ENCODE measurements around the gene IRS1.
A peak's percentile ranks its signal among the peaks of the same experiment; 100 is the strongest.

The IRS1 gene

GRCh38 chr2:226792155-226792881 is 7.3 kb downstream of the IRS1 start:
- H3K4me3 ChIP-seq (ENCODE audit: low read depth, low read length) = peak overlapping the region; percentile 31

- H3K4me3 ChIP-seq (ENCODE audit: low read depth, low read length) = peak overlapping the region; percentile 47
Observed at GRCh38 chr2:226791487-226792081, 8.0 kb downstream of the IRS1 start.

- H3K4me3 ChIP-seq (ENCODE audit: low read depth, low read length) = peak overlapping the region; percentile 47
Observed at GRCh38 chr2:226791056-226791486, 8.5 kb downstream of the IRS1 start.

- H3K4me3 ChIP-seq (ENCODE audit: low read depth, low read length) = peak overlapping the region; percentile 47
Observed at GRCh38 chr2:226790431-226790830, 9.2 kb downstream of the IRS1 start.

DNA sequence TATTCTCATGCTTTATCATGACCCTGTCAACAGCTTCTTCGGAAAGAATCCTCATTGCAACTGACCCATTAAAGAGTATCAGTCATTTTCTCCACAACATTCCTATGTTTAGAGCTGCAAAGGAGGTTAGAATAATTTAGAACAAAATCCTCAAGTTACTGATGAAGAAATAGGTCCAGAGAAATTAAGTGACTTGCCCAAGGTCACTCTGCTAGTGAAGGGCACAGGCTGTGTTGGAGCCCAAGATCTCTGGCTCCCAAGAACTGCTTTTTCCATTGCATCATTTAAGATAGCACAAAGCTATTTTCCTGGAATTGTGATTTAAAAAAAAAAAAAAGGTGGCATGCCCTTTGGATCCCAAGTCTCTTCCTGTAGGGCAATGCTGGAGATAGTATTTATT is 9.6 kb downstream of the IRS1 start:
- H3K4me3 ChIP-seq (ENCODE audit: low read depth, low read length) = no peak overlapping the region

- no peak overlapping the region for H3K4me3 ChIP-seq (ENCODE audit: low read depth, low read length)
Observed at GRCh38 chr2:226788881-226789490, 10.6 kb downstream of the IRS1 start.

DNA sequence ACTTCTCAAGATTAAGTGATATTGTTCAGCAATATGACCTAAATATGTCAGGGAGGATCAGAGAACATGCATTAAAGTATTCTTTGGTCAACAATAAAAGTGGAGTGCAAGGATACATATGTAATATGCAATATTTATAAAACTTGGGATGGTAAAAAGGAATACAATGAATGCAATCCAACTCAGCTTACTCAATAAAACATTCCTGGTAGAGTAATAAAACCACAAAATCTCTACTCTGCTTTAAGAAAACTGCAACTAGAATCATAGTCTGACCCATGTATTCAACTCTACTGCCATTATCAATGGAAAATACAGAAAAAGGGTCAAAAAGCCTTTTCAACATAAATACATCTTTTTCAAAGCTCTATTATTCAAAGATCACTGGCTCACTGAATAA is 11.6 kb downstream of the IRS1 start:
- H3K4me3 ChIP-seq (ENCODE audit: low read depth, low read length) = no peak overlapping the region

DNA sequence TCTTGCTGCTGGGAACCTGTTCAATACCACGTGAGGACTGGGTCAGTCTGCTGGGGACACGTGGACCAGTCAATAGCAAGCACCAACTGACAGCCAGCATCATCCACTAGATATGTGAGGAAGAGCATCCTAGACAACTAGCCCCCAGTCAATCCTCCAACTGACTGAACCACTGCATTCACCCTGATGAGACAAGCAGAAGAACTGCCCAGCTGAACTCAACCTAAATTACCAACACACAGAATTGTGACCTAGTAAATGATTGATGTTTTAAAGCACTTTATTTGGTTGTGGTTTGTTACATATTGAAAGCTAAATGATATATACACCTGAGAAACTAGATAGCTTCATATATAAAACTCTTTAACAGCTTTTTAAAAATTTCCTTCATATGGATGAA is 15.7 kb downstream of the IRS1 start:
- H3K4me3 ChIP-seq (ENCODE audit: low read depth, low read length) = no peak overlapping the region

- no peak overlapping the region for H3K4me3 ChIP-seq (ENCODE audit: low read depth, low read length)
Observed at GRCh38 chr2:226782092-226782713, 17.4 kb downstream of the IRS1 start.

DNA sequence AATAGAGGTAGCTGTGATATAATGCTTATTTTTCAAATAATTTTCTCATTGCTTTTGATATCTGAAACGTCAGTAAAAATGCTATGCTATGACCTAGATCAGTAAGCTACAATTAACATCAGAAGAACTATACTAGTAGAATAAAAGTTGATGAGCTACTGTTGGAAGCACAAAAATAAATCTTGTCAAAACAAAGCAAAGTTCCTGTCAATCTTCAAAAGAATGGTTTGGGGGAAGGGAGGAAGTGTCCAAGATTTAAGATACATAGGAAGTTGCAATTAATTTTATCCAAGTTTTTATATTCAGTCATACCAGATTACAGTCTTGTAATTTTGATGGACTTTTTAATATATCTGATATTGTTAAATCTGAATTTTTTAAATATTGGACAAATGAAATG is 19.2 kb downstream of the IRS1 start:
- no peak overlapping the region for H3K4me3 ChIP-seq (ENCODE audit: low read depth, low read length)

- no peak overlapping the region for H3K4me3 ChIP-seq (ENCODE audit: low read depth, low read length)
Observed at GRCh38 chr2:226777611-226778010, 22.0 kb downstream of the IRS1 start.

DNA sequence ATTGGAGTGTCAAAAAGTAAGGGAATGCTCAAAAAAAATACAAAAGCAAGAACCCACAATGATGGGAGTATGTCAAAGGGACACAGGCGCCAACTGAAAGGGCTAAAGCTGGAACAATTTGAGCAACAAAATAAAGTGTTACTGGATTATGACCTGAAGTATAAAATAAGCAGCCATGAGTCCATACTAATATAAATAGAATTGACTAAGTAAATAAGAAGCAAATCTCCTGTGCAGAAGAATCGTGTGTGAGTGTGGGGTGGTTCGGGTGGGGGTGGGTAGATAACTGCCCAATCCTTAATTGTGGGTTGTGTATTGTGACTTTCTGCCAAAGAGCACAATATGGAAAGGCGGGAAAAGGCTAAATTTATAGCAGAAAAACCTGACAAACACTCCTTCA is 23.5 kb downstream of the IRS1 start:
- H3K4me3 ChIP-seq (ENCODE audit: low read depth, low read length) = no peak overlapping the region

GRCh38 chr2:226775032-226775509 is 24.5 kb downstream of the IRS1 start:
- no peak overlapping the region for H3K4me3 ChIP-seq (ENCODE audit: low read depth, low read length)

DNA sequence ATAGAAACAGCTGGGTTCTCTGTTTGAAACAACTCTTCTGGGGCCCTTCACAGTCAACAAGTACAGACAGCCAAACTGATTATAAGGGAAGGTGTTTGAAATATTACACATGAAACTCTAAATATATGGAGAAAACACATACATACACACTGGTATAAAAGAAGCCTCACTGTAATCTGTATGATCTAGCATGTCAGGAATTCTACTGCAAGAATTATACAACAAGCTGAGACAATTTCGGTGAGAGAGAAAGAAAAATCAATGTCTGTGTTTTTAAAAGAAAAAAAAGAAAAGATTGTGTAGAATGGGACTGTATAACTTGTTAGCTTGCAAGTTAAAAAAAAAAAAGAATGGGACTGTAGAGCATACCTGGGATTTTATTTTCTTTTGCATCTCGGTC is 26.3 kb downstream of the IRS1 start:
- H3K4me3 ChIP-seq (ENCODE audit: low read depth, low read length) = no peak overlapping the region

GRCh38 chr2:226772389-226773179 is 27.0 kb downstream of the IRS1 start:
- H3K4me3 ChIP-seq (ENCODE audit: low read depth, low read length) = no peak overlapping the region

DNA sequence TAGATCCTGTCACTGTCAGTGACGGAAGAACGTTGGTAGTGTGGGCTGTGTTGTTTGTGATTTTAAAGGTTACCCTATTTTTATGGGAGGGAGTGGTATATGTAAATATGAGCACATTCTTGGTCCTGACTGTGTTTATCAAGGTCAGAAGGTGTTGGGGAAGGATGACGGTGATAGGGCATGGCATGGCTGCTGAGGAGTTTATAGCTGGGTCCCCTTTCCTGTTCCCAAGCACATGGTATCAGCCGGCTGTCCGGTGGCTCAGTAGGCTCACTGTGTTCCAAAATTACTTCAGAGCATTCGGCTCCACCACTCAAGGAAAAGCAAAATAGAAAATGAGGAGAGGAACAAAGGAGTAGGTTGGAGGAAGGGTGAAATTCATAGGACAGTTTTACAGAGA is 28.6 kb downstream of the IRS1 start:
- no peak overlapping the region for H3K4me3 ChIP-seq (ENCODE audit: low read depth, low read length)

- no peak overlapping the region for H3K4me3 ChIP-seq (ENCODE audit: low read depth, low read length)
Observed at GRCh38 chr2:226767056-226767813, 32.4 kb downstream of the IRS1 start.

DNA sequence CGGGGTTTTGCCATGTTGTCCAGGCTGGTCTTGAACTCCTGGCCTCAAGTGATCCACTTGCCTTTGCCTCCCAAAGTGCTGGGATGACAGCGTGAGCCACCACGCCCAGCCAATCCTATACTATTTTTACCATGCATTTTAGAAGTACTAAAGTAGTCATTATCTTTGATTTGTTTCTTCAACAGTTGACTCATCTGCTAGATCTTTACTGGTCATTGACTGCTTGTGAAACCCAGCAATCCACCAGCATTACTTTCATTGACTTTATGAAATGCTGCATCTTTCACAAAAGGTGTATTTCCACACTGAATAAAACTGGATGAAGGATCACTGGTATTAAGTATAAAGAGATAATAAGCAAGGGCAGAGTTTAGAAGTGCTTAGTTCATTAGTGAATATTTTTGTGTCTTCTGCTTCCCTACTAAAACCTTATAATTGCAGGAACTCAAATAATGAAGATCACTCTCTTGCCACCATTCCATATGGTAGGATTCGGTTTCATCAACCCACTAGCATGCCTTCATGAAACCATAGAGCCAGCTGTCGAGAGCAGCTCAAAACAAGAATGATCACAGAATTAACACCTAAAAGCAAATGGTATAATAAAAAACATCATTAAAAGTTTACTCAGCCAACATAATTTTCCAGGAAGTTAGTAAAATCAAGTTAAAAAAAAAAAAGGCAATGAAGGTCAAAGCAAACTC is 33.1 kb downstream of the IRS1 start:
- H3K4me3 ChIP-seq (ENCODE audit: low read depth, low read length) = no peak overlapping the region

GRCh38 chr2:226763320-226763719 is 36.3 kb downstream of the IRS1 start:
- no peak overlapping the region for H3K4me3 ChIP-seq (ENCODE audit: low read depth, low read length)

DNA sequence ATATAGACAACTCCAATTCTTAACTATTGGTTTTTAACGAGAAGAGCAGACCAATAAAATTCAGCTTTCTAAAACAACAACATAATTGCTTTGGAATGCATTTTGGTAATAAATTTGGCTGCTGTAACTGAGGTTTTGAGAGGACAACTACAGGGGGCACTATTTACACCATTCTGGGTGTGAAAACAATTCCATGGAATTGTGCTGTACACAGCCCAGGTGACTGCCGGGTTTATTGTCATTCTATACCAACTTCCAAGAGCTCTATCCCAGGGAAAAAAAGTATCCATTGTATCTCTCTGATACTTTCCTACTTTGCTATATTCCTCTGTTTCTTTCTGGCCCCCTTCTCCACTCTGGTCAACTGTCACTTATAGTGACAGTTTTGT is 38.4 kb downstream of the IRS1 start:
- no peak overlapping the region for H3K4me3 ChIP-seq (ENCODE audit: low read depth, low read length)
